Activated CD4-positive, CD25-positive, alpha-beta regulatory T cell treated with anti-CD3 and anti-CD28 coated beads, Interleukin-2, amount 50 U/mL, for 72 hours (primary cell): Measurements from ENCODE around the gene IQGAP2.
"Not testable (repeated sequence)": the region's sequence is repeated elsewhere in the genome, so short reads cannot be mapped to it uniquely, and the experiment has no call there.

Experiments
- DNase-seq: peaks from one replicate; pipeline ENCODE4 v3.0.0; 2021

IQGAP2 gene

DNA sequence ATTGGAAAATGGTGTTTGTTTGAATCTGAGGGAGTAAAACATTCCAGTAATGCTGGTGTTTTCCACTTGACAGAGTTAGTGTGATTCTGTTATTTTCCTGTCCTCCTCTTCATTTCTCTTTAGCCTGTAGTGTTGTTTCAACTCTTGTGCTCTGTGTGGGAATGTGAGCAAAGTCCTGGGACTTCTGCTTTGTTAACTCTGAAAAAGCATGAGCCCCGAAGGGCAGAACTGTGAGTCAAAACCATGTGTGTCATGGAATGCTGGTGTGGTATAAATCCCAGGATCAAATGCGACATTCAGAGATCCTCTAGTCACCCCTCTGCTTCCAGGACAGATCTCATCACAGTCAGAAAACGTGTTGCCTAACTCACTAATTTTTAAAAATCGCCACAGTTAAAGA is 321.8 kb downstream of the IQGAP2 start:
- DNase-seq = no peak

DNA sequence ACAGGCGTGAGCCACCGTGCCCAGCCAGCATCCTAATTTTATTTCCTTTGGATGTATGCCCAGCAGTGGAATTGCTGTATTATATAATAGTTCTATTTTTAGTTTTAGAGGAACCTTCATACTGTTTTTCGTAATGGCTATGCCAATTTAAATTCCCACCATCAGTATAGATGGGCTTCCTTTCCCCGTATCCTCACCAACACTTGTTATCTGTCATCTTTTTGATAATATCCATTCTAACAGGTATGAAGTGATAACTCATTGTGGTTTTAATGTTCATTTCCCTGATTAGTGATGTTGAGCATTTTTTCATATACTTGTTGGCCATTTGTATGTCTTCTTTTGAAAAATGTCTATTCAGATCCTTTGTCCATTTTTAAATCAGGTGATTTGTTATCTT is 325.9 kb downstream of the IQGAP2 start:
- DNase-seq = no peak

DNA sequence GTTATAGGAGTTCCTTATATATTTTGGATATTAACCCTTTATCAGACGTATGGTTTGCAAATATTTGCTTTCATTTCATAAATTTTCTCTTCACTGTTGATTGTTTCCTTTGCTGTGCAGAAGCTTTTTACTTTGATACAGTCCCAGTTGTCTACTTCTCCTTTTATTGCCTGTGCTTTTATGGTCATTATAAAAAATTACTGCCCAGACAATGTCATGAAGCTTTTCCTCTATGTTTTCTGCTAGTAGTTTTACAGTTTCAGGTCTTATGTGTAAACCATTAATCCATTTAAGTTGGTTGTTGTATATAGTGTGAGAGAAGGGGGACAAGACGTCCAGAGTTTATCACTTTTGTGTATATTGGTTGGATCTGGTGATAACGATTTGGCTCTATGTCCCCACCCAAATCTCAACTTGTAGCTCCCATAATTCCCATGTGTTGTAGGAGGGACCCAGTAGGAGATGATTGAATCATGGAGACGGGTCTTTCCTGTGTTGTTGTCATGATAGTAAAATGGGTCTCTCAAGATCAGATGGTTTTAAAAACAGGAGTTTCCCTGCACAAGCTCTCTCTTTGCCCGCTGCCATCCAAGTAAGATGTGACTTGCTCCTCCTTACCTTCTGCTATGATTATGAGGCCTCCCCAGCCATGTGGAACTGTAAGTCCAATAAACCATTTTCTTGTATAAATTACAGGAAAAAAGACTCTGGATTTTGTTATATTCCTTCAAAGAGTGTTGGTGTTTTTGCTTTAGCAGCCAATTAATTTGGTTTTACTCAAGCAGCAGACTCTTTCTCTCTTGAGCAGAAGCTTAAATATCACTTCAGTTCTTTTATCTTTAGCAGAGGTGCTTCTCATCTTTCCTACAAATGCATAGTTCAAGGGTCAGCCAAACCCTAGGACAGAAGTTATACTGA is 326.5 kb downstream of the IQGAP2 start:
- DNase-seq = no peak

DNA sequence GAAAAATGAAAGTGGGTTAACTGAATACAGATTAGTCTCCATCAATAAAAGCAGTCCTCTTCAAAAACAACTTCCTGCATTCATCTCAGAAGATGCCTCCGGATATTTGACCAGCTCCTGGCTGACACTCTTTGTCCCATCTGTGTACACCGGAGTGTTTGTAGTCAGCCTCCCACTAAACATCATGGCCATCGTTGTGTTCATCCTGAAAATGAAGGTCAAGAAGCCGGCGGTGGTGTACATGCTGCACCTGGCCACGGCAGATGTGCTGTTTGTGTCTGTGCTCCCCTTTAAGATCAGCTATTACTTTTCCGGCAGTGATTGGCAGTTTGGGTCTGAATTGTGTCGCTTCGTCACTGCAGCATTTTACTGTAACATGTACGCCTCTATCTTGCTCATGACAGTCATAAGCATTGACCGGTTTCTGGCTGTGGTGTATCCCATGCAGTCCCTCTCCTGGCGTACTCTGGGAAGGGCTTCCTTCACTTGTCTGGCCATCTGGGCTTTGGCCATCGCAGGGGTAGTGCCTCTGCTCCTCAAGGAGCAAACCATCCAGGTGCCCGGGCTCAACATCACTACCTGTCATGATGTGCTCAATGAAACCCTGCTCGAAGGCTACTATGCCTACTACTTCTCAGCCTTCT is 329.4 kb downstream of the IQGAP2 start:
- no peak for DNase-seq

DNA sequence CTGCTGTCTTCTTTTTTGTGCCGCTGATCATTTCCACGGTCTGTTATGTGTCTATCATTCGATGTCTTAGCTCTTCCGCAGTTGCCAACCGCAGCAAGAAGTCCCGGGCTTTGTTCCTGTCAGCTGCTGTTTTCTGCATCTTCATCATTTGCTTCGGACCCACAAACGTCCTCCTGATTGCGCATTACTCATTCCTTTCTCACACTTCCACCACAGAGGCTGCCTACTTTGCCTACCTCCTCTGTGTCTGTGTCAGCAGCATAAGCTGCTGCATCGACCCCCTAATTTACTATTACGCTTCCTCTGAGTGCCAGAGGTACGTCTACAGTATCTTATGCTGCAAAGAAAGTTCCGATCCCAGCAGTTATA is 329.9 kb downstream of the IQGAP2 start:
- DNase-seq = no peak

DNA sequence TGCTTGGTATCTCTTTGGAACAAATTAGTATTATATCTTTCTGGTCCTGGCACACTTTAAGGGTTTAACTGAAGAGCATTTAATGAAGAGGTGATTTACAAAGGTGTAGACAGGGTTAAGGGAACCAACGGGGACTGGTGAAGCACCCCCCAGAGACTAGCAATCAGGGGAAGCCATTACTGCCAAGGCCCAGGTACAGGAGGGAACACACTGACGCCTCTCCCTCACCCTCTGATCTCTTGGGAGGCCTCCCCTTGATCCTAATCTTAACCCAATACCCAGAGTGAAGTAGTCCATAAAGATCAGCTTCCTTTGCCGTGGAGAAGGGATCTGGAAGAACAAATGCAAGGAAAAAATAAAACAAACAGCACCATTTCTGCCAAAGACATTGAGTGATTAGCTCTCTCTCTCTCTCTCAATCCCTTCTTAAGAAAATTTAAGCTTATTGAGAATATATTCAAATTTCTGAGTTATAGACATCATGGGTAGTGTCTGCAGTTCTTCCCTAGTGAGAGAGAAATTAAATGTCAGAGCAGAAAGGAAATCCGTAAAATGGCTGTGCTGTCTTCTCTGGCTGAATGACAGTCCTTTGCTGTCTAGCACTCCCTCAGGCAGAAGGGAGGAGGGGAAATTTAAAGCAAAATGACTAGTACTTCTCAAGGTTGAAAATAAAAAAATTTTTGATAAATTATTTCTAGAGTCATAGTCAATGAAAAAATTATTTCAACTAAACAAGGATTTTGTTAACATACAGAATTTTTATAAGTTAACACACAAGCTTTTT is 332.9 kb downstream of the IQGAP2 start:
- no peak for DNase-seq

DNA sequence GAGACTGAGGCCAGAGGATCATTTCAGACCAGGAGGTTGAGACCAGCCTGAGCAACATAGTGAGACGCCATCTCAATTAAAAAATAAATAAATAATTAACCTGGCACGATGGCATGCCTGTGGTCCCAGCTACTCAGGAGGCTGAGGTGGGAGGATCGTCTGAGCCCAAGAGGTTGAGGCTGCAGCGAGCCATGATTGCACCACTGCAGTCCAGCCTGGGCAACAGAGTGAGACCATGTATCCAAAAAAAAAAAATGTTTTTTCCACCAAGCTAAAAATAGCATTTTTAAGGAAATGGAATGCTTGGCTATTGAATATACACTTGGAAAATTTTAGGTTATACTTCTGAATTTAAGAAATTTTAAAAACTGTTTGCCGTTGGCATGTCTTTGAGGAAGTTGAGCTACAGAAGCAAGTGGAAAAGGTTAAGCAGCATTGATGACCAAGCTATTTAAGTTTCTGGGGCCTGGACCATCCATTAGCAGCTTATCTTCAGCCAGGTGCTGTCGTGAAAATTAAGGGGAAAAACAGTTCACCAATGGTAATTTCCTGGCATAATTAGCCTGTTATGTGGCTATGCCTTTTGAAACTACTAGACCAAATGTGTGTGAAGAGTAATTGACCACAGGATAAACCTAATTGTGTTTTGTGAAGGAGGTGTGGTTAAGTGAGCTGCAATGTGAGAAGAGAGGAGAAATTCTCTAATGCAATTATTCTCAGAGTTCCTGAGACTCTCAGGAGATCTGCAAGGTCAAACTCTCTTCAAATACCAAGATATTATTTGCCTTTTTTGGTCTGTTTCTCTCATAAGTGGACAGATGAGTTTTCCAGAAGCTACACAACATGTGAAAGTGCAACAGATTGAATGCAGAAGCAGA is 333.8 kb downstream of the IQGAP2 start:
- no peak for DNase-seq

DNA sequence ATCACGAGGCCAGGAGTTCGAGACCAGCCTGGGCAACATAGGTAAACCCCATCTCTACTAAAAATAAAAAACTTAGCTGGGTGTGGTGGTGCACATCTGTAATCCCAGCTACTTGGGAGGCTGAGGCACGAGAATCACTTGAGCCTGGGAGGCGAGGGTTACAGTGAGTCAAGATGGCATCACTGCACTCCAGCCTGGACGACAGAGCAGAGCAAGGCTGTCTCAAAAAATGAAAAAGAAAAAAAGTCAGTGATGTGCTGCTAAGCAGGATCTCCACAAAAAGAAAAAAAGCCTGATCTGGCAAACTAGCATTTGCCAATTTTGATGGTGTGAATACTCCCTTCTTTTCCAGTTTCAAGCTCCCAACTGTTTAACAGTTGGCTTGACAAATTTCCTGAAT is 334.8 kb downstream of the IQGAP2 start:
- no peak for DNase-seq

DNA sequence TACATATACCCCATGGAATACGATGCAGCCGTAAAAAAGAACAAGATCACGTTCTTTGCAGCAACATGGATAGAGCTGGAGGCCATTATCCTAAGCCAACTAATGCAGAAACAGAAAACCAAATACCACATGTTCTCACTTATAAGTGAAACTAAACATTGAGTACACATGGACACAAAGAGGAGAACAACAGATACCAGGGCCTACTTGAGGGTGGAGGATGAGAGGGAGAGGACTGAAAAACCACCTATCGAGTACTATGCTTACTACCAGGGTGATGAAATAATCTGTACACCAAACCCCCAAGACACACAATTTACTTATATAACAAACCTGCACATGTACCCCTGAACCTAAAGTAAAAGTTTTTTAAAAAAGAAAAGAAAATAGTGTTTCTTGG is 338.4 kb downstream of the IQGAP2 start:
- not testable (repeated sequence) for DNase-seq

DNA sequence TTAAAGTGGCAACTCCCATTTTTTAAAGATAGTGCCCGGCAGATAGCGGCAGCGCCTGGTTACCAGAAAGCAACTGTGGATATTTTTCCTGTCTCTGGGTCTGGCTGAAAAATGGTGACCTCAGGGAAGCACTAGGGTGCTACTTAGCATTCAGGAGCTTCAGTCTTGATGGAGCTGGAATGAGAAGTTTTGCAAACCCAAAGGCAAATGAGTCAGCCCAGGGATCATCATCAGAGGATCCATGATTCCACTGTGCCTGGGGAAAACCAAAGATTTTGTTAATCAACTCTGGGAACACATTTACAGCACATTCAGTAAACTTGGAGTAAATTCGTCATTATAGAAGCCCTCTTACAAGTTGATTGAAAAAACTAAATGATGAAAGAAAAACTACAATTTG is 339.5 kb downstream of the IQGAP2 start:
- no peak for DNase-seq

DNA sequence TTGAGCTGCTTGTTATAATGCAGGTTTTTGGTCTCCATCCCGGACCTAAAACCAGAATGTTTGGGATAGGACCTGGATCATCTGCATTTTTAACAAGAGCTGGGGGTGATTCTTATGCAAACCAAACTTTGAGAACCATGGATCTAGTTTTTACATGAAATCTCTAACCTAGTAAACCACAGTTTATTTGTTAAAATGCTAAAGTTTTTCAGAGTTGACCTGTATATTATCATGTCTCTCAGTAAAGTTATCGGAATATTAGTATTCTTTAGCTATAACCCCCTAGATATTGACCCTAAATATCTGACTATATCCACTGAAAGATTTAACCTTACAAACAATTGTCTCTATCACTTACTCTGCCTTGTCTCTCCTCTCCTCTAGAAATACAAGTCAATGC is 341.5 kb downstream of the IQGAP2 start:
- no peak for DNase-seq

DNA sequence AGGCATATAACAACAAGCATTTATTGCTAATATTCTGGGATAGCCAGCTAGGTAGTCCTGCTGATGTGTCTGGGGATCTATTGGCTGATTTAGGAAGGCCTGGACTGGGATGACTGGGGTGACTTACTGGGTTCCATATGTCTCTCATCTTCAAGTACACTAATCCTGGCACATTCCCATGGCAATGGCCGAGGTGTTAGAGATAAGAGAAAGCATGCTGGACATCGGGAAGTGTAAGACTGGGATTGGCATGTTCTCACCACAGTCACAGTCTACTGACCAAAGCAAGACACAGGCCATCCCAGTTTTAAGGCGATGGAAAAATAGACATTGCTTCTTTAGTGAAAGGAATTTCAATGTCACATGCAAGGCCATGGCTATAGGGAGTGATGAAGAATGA is 342.6 kb downstream of the IQGAP2 start:
- no peak for DNase-seq

DNA sequence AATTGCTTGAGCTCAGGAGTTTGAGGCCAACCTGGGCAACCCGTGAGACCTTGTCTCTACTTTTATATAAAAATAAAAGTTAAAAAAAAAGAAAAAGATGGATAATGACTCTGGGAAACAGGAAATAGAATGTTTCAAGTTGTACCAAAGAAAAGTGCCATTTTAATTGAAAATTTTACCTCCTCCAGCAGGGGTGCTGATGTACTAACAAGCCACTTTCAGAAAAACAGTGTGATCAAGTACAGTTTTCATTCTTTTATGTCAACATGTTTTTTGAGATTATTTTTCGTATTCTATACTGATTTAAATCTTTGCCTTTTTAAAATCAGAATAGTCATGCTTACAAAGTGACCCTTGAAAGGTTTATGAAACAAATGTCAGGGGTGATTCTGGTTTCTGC is 343.6 kb downstream of the IQGAP2 start:
- DNase-seq = no peak

DNA sequence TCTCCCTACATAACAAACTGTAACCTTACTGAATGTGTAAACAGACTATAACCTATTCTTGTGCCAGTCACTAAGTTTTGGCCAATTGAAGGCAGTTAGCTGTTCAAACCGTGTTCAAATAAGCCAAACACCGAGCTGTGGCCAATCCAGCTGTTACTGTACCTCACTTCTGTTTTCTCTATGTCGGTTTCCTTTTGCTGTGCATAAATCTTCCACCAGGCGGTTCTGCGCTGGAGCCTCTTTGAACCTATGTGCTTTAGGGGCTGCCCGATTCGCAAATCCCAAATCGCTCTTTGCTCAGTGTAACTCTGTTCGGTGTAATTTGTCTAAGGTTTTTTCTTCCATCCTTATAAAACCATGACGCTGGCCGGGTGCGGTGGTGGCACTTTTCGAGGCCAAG is 344.6 kb downstream of the IQGAP2 start:
- no peak for DNase-seq

DNA sequence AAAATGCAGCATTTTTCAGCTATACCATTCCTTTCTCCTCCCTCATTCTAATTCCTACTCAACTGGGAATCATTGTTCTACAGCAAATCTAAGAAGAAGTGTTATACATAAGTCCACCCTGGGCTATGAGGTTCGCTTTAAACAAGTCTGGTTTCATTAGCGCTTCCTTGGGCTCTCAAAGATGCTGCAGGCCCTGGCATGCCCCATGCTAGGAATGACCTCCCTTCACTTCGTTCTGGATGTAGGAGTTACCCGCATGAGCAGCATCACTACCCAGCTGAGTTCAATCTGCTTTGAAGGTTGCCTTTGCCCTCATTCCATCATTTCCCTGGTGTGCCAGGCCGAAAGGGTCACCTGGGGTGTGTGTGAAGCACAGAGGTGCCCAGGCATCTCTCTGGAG is 348.2 kb downstream of the IQGAP2 start:
- no peak for DNase-seq

DNA sequence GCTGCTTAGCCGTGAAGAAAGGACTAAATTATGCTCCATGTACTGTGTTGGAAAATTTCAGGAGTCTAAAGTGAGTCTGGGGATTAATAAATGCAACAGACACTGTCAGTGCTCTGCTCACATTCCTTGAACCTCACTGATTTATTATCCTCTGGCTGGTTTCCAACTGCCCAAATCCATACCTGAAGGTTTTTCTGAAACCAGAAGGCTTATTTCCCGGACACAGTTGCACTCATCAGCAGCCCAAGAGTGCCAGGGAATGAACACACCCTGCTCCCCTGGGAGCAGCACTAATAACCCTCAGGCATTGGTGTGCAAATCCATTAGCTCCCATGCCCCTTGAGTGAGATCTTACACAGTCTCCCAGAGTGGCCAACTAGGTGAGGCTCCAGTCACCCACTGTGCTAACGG is 351.6 kb downstream of the IQGAP2 start:
- DNase-seq = no peak

DNA sequence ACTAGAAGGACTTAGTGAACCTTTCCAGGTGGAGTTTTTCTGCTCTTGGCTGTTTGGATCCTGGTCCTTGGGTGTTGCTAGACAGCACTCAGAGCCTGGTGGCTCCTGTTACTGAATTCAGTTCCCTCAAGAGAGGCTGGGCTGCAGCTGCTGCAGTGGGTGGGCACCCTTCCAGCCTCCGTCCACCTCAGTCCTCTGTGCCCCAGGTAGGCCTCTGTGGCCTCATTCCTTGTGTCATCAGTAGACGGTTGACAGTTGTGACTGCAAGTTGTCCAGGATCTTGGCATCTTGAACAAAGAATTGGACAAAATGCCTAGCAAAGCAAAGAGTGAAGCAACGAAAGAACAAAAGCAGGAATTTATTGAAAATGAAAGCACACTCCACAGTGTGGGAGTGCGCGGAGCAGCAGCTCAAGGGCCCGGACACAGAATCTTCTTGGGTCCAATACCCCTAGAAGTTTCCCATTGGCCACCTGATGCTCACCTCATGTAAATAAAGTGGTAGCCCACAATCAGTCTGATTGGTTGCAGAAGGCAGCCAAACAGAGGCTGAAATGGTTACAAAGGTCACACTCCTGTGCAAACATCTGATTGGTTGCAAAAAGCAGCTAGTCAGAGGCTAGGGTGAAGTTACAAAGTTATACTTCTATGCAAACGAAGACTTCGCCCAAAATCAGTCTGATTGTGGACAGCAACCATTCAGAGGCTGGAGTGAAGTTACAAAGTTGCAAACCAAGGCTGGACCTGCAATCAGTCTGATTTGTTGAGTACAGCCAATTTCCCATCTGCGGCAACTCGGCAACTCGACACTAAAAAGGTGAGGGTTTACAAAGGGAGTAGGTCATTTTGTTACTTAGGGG is 352.9 kb downstream of the IQGAP2 start:
- DNase-seq = no peak

DNA sequence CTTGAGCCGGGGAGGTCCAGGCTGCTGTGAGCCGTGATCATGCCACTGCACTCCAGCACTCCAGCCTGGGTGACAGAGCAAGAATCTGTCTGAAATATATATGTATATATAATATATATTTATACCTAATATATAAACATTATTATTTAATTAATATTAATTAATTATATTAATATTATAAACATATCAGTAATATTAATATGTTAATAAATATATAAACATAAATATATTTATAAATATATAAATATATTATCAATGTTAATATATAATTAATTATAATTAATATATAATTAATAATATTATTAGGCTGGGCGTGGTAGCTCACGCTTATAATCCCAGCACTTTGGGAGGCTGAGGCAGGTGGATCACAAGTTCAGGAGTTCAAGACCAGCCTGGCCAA is 354.0 kb downstream of the IQGAP2 start:
- DNase-seq = no peak
